HepG2 (cell line): ENCODE data around the gene ANO6. TPM values are rescaled to one million over a fixed set of nuclear protein-coding genes. Genes with fewer than 3 reads are reported as not detected.
A peak's percentile ranks its signal among the peaks of the same experiment; 100 is the strongest.

ENCODE experiments used
- HNF4A ChIP-seq: sonication (generic); formaldehyde crosslinking; IDR thresholded peaks from 2 replicates; pipeline ENCODE4 v1.4.0; 2020; ENCODE audit warnings: missing genetic modification reagents
- JARID2 ChIP-seq: sonication (generic); formaldehyde crosslinking; IDR thresholded peaks from 2 replicates; pipeline ENCODE4 v1.8.1; 2023; ENCODE audit warnings: missing genetic modification reagents, inconsistent platforms; ENCODE audit not compliant: insufficient replicate concordance
- KDM6A ChIP-seq: IDR thresholded peaks from 2 replicates; pipeline ENCODE4 v1.6.1; 2016; ENCODE audit warnings: low read depth
- MLXIP ChIP-seq: sonication (generic); formaldehyde crosslinking; IDR thresholded peaks from 2 replicates; pipeline ENCODE4 v1.9.0; 2021; ENCODE audit warnings: missing genetic modification reagents, borderline replicate concordance
- NCOR1 ChIP-seq: fragments of 200-600 bp; sonication (generic); IDR thresholded peaks from 2 replicates; pipeline ENCODE4 v1.7.0; 2017; ENCODE audit warnings: antibody characterized with exemption, low read length, borderline replicate concordance
- NR2F1 ChIP-seq, 2 experiments: fragments of 450-650 bp in 1 of 2; formaldehyde crosslinking in 1 of 2; IDR thresholded peaks; 2 replicates each; pipeline versions ENCODE4 v1.5.0 to v1.6.1; 2016 to 2020; ENCODE audit warnings: mild to moderate bottlenecking in 1 of 2, missing compliant biosample characterization in 1 of 2, missing genetic modification reagents in 1 of 2, moderate library complexity in 1 of 2
- NR2F6 ChIP-seq, 2 experiments: IDR thresholded peaks; 2 replicates each; pipeline ENCODE4 v1.6.1; 2016; ENCODE audit warnings: antibody characterized with exemption in 1 of 2, mild to moderate bottlenecking in 1 of 2
- PBX3 ChIP-seq: sonication (generic); formaldehyde crosslinking; IDR thresholded peaks from 2 replicates; pipeline ENCODE4 v1.8.1; 2023; ENCODE audit warnings: missing genetic modification reagents, inconsistent platforms, borderline replicate concordance
- PPARG ChIP-seq: conservative IDR thresholded peaks from 2 replicates; pipeline ENCODE4 v1.6.1; 2016; ENCODE audit warnings: missing biosample characterization, missing genetic modification reagents
- SOX5 ChIP-seq: IDR thresholded peaks from 2 replicates; pipeline ENCODE4 v1.6.1; 2016; ENCODE audit warnings: borderline replicate concordance
- TFAP4 ChIP-seq: sonication (generic); IDR thresholded peaks from 2 replicates; pipeline ENCODE4 v1.6.1; 2016; ENCODE audit warnings: low read depth, borderline replicate concordance
- WIZ ChIP-seq: sonication (generic); formaldehyde crosslinking; IDR thresholded peaks from 2 replicates; pipeline ENCODE4 v1.5.1; 2020; ENCODE audit warnings: mild to moderate bottlenecking, missing genetic modification reagents
- ZNF577 ChIP-seq: sonication (generic); formaldehyde crosslinking; IDR thresholded peaks from 2 replicates; pipeline ENCODE4 v1.4.0; 2020; ENCODE audit warnings: mild to moderate bottlenecking, low read depth, missing genetic modification reagents, borderline replicate concordance
- polyA plus RNA-seq, 8 experiments: library from polyadenylated mRNA; depleted of rRNA in 3 of 8; stranded (reverse) in 7 of 8; unstranded in 1 of 8; fragments of >200 nt; fragmentation: Illumina TruSeq in 4 of 8; extraction: Trizol in 4 of 8; gene quantifications; 2 replicates each; pipeline versions ENCODE4 v1.2.1 to v1.2.3, GENCODE V29; 2011 to 2016; ENCODE audit warnings: low read depth in 4 of 8, missing spikeins in 1 of 8, mixed read lengths in 1 of 8; ENCODE audit not compliant: insufficient read depth in 1 of 8
- total RNA-seq, 5 experiments: library from RNA; depleted of rRNA; stranded (reverse); fragments of >200 nt; fragmentation: Illumina TruSeq; extraction: Trizol; gene quantifications; 2 replicates each; pipeline ENCODE4 v1.2.3, GENCODE V29; 2016; ENCODE audit warnings: low read depth in 1 of 5

ANO6 gene
- total and polyA plus RNA-seq, 2 of the 13 experiments (the other 11 are each of a cell fraction or from before 2014, with no cell fraction given): 37.8 to 57.1 TPM

- TF ChIP-seq PBX3 (CRISPR knock-in tag): no peak
- peak; percentile 73 for TF ChIP-seq HNF4A
- no peak for TF ChIP-seq PPARG (CRISPR knock-in tag)
- TF ChIP-seq KDM6A (CRISPR knock-in tag): no peak
- 0 out of 2 replicates have a peak, but pooled peaks have one; percentile 18 for TF ChIP-seq NR2F6 (IDR thresholded peaks at IDR 0.05)
- TF ChIP-seq NR2F6 (CRISPR knock-in tag; IDR thresholded peaks at IDR 0.05): 0 out of 2 replicates have a peak, but pooled peaks have one; percentile 42
- TF ChIP-seq JARID2 (CRISPR knock-in tag): no peak
- TF ChIP-seq SOX5 (CRISPR knock-in tag): no peak
- TF ChIP-seq WIZ (CRISPR knock-in tag): no peak
- 0 out of 2 replicates have a peak, but pooled peaks have one; percentile 45 for TF ChIP-seq NCOR1
- peak in 1 of 2 experiments; percentile 37; a peak in 1 of 4 replicates for TF ChIP-seq NR2F1 (CRISPR knock-in tag; IDR thresholded peaks at IDR 0.05)
- no peak for TF ChIP-seq ZNF577 (CRISPR knock-in tag)
- peak; percentile 61; the same call in 1 of the 2 replicates for TF ChIP-seq TFAP4
- no peak for TF ChIP-seq MLXIP (CRISPR knock-in tag)
These were observed 64.3 kb downstream of the ANO6 start (continued) for GRCh38 chr12:45279931-45280830.
